ENCODE data around the gene PALM3. TPM values are rescaled to one million over a fixed set of nuclear protein-coding genes. Genes with fewer than 3 reads are reported as not detected.
"Not testable (repeated sequence)": the region's sequence is repeated elsewhere in the genome, so short reads cannot be mapped to it uniquely, and the experiment has no call there.

PALM3 gene
- total RNA-seq, 1 donor from 2014 or later, result 0.95 TPM

DNA sequence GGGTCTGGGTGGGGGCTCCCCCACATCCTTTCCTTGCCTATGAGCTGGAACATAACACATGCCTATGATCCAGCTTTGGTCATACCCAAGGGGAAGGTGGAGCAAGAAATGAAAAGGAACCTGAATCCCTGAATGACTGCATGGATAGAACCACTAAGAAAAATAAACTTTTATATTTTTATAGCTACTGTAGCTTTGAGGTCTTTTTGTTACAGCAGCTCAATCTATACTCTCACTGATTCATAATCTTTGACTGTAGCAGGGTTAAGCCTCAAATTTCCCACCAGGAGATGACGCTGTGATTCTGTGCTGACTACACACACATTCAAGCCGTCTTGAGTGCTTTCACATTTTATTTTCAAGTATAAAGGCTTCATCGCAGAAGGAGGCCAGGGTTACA is 8.8 kb downstream of the PALM3 start:
- peaks cover 1% of the 10 kb centered on the region for H3K36me3 Mint-ChIP-seq (ENCODE audit: low read depth)
- H3K27ac Mint-ChIP-seq (ENCODE audit: unreplicated experiment), result no peak overlapping the region
- peaks cover 5% of the 10 kb centered on the region for H3K4me1 Mint-ChIP-seq (ENCODE audit: low read depth)
- H3K9me3 Mint-ChIP-seq (ENCODE audit: low read depth), result no peaks in the 10 kb centered on the region
- no peaks in the 10 kb centered on the region for H3K27me3 Mint-ChIP-seq (ENCODE audit: low read depth)
- TF ChIP-seq, protein P1, sequence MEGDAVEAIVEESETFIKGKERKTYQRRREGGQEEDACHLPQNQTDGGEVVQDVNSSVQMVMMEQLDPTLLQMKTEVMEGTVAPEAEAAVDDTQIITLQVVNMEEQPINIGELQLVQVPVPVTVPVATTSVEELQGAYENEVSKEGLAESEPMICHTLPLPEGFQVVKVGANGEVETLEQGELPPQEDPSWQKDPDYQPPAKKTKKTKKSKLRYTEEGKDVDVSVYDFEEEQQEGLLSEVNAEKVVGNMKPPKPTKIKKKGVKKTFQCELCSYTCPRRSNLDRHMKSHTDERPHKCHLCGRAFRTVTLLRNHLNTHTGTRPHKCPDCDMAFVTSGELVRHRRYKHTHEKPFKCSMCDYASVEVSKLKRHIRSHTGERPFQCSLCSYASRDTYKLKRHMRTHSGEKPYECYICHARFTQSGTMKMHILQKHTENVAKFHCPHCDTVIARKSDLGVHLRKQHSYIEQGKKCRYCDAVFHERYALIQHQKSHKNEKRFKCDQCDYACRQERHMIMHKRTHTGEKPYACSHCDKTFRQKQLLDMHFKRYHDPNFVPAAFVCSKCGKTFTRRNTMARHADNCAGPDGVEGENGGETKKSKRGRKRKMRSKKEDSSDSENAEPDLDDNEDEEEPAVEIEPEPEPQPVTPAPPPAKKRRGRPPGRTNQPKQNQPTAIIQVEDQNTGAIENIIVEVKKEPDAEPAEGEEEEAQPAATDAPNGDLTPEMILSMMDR (IDR thresholded peaks at IDR 0.05), result no peak
- H3K4me3 Mint-ChIP-seq (ENCODE audit: unreplicated experiment), result no peak overlapping the region
- DNase-seq (ENCODE audit: low spot score), result no peak

DNA sequence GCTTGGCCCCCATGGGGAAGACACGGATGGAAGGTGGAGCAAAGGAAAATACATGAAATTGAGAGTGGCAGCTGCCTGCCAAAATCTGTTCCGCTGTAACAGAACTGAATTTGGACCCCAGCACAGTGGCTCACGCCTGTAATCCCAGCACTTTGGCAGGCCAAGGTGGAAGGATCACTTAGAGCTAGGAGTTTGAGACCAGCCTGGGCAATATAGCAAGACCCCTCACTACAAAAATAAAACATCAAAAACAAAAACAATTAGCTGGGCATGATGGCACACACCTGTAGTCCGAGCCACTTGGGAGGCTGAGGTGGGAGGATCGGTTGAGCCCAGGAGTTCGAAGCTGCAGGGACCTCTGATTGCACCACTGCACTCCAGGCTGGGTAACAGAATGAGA is 9.4 kb downstream of the PALM3 start:
- Mint-ChIP-seq H3K36me3 (ENCODE audit: low read depth) (peaks cover 1% of the 10 kb centered on the region), H3K4me1 (ENCODE audit: low read depth) (no peaks in the 10 kb centered on the region), H3K27me3 (ENCODE audit: low read depth) (no peaks in the 10 kb centered on the region), H3K4me3 (ENCODE audit: unreplicated experiment) (no peak overlapping the region), H3K27ac (ENCODE audit: unreplicated experiment) (no peak overlapping the region), H3K9me3 (ENCODE audit: low read depth) (no peaks in the 10 kb centered on the region)
- DNase-seq (ENCODE audit: low spot score), result no peak
- TF ChIP-seq, protein P1 (IDR thresholded peaks at IDR 0.05), result no peak

DNA sequence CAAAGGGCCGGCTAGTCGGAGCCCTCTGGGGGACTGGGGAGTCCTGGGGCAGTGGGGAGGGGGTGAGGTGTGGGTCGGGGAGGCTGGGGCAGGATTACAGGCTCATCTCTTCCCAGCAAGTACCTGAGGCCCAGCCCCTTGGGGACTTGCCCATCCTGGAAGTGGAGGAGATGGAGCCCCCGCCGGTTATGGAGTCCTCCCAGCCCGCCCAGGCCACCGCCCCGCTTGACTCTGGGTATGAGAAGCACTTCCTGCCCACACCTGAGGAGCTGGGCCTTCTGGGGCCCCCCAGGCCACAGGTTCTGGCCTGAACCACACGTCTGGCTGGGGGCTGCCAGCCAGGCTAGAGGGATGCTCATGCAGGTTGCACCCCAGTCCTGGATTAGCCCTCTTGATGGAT is 9.9 kb downstream of the PALM3 start:
- Mint-ChIP-seq H3K27ac (ENCODE audit: unreplicated experiment) (no peak overlapping the region), H3K4me1 (ENCODE audit: low read depth) (no peaks in the 10 kb centered on the region), H3K4me3 (ENCODE audit: unreplicated experiment) (no peak overlapping the region), H3K36me3 (ENCODE audit: low read depth) (peaks cover 1% of the 10 kb centered on the region), H3K27me3 (ENCODE audit: low read depth) (no peaks in the 10 kb centered on the region), H3K9me3 (ENCODE audit: low read depth) (no peaks in the 10 kb centered on the region)
- TF ChIP-seq, protein P1 (IDR thresholded peaks at IDR 0.05), result no peak
- no peak for DNase-seq (ENCODE audit: low spot score)

DNA sequence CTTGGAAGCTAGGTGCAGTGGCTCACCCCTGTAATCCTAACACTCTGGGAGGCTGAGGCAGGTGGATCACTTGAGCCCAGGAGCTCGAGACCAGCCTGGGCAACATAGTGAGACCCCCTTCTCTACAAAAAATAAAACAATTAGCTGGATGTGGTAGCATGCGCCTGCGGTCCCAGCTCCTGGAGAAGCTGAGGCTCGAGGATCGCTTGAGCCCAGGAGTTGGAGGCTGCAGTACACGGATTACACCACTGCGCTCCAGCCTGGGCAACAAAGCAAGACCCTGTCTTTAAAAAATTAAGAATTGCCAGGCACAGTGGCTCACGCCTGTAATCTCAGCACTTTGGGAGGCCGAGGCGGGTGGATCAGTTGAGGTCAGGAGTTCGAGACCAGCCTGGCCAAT is 10.9 kb downstream of the PALM3 start:
- not testable (repeated sequence) for H3K9me3 Mint-ChIP-seq (ENCODE audit: low read depth); H3K4me3 Mint-ChIP-seq (ENCODE audit: unreplicated experiment); H3K36me3 Mint-ChIP-seq (ENCODE audit: low read depth); H3K27ac Mint-ChIP-seq (ENCODE audit: unreplicated experiment); DNase-seq (ENCODE audit: low spot score); H3K4me1 Mint-ChIP-seq (ENCODE audit: low read depth); H3K27me3 Mint-ChIP-seq (ENCODE audit: low read depth)

DNA sequence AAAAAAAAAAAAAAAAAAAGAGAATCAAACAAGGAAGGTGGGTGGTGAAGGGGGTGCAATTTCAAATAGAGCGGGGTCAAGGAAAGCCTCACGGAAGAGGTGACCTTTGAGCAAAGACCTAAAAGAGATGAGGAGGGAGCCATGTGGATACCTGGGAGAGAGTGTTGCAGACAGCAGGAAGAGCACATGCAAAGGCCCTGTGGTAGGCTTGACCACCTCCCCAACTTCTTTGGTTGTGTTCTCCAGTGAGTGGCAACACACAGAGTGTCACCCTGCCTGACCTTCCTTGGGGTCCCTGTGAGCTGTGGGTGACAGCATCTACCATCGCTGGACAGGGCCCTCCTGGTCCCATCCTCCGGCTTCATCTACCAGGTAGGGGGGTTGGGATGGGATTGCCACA is 11.4 kb downstream of the PALM3 start:
- Mint-ChIP-seq H3K4me1 (ENCODE audit: low read depth) (no peaks in the 10 kb centered on the region), H3K9me3 (ENCODE audit: low read depth) (no peaks in the 10 kb centered on the region), H3K4me3 (ENCODE audit: unreplicated experiment) (no peak overlapping the region), H3K36me3 (ENCODE audit: low read depth) (peaks cover 1% of the 10 kb centered on the region), H3K27me3 (ENCODE audit: low read depth) (no peaks in the 10 kb centered on the region), H3K27ac (ENCODE audit: unreplicated experiment) (no peak overlapping the region)
- TF ChIP-seq, protein P1 (IDR thresholded peaks at IDR 0.05), result no peak
- no peak for DNase-seq (ENCODE audit: low spot score)

DNA sequence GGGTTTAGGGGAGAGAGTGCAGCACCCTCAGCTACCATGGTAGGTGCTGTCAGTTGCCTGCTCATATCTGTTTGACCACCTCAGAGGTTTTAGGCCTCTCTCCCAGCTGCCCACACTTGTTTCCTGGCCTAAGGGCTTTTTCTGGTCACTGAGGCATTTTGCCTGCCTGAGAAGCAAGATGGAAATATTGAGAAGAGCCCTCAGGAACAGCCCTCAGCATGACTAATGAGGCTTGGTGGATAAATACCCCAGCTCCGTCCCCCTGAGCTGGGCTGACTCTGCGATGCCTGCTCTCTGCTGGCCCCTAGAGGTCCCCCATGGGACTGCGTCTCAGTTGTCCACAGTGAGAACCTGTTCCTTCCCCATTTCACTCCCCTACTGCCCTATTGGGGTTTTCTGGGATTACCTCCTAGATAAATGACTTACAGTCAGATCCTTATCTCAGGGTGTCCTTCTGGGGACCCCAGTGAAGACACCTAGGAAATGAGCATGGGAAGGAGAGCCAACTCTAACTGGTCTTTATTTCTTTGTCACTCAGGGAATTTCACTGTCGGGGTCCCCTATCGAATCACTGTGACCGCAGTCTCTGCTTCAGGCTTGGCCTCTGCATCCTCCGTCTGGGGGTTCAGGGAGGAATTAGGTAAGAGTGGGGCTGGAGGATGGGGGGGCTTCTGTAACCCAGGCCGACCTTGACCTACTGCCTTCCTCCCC is 13.3 kb downstream of the PALM3 start:
- Mint-ChIP-seq H3K36me3 (ENCODE audit: low read depth) (peaks cover 1% of the 10 kb centered on the region), H3K27me3 (ENCODE audit: low read depth) (no peaks in the 10 kb centered on the region), H3K9me3 (ENCODE audit: low read depth) (no peaks in the 10 kb centered on the region), H3K27ac (ENCODE audit: unreplicated experiment) (no peak overlapping the region), H3K4me3 (ENCODE audit: unreplicated experiment) (no peak overlapping the region), H3K4me1 (ENCODE audit: low read depth) (no peaks in the 10 kb centered on the region)
- TF ChIP-seq, protein P1 (IDR thresholded peaks at IDR 0.05), result peak; percentile 82
- no peak for DNase-seq (ENCODE audit: low spot score)

DNA sequence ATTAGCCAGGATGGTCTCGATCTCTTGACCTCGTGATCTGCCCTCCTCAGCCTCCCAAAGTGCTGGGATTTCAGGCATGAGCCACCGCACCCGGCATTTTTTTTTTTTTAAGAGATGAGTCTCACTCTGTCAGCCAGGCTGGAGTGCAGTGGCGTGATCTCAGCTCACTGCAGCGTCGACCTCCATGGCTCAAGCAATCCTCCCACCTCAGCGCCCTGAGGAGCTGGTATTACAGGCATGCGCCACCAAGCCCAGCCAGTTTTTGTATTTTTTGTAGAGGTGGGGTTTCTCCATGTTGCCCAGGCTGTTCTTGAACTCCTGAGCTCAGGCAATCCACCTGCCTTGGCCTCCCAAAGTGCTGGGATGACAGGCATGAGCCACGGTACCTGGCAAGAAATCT is 14.0 kb downstream of the PALM3 start:
- DNase-seq (ENCODE audit: low spot score); H3K9me3 Mint-ChIP-seq (ENCODE audit: low read depth); H3K36me3 Mint-ChIP-seq (ENCODE audit: low read depth); H3K27me3 Mint-ChIP-seq (ENCODE audit: low read depth); H3K4me1 Mint-ChIP-seq (ENCODE audit: low read depth); H3K4me3 Mint-ChIP-seq (ENCODE audit: unreplicated experiment); H3K27ac Mint-ChIP-seq (ENCODE audit: unreplicated experiment): not testable (repeated sequence)
